Esophagus squamous epithelium (tissue), 4 donors: ENCODE results near the gene PHACTR1.

Source experiments
- POLR2A ChIP-seq, 4 donors: fragments of 450-650 bp; IDR thresholded peaks; one replicate each; pipeline ENCODE4 v1.6.1; 2017; ENCODE audit warnings: antibody characterized with exemption in 4 of 4, mild to moderate bottlenecking in 4 of 4, moderate library complexity in 3 of 4
- TF ChIP-seq, protein P1 (sequence below), 6 experiments: fragments of 450-650 bp in 4 of 6; fragments of 200-600 bp in 2 of 6; sonication (generic) in 2 of 6; IDR thresholded peaks; one replicate each; pipeline ENCODE4 v1.5.1; 2016 to 2019; ENCODE audit warnings: antibody characterized with exemption in 6 of 6, mild to moderate bottlenecking in 4 of 6, moderate library complexity in 4 of 6

DNA sequence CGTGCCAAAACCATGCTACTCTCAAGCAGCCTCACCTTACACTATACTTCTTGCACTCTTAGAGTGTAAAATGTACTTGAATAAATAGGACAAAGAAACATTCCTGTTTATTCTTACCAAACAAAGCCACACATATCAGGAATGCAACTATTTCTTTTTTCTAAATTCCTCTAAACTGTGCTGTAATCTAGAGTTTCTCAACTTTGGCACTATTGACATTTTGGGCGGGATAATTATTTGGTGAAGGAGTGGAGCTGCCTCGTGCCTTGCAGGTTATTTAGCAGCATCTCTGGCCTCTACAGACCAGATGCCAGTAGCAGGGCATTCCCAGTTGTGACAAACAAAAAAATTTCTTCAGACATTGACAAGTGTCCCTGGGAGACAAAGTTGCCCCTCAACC, 86.9 kb downstream of the PHACTR1 start:
- TF ChIP-seq, protein P1, sequence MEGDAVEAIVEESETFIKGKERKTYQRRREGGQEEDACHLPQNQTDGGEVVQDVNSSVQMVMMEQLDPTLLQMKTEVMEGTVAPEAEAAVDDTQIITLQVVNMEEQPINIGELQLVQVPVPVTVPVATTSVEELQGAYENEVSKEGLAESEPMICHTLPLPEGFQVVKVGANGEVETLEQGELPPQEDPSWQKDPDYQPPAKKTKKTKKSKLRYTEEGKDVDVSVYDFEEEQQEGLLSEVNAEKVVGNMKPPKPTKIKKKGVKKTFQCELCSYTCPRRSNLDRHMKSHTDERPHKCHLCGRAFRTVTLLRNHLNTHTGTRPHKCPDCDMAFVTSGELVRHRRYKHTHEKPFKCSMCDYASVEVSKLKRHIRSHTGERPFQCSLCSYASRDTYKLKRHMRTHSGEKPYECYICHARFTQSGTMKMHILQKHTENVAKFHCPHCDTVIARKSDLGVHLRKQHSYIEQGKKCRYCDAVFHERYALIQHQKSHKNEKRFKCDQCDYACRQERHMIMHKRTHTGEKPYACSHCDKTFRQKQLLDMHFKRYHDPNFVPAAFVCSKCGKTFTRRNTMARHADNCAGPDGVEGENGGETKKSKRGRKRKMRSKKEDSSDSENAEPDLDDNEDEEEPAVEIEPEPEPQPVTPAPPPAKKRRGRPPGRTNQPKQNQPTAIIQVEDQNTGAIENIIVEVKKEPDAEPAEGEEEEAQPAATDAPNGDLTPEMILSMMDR (IDR thresholded peaks at IDR 0.05), result no peak
- no peak for TF ChIP-seq POLR2A (IDR thresholded peaks at IDR 0.05)
